GM23248 (cell line): Measurements from ENCODE around the gene PRTN3.

Source experiments
- EZH2 ChIP-seq: fragments of 200-600 bp; sonication (generic); IDR thresholded peaks from 2 replicates; pipeline ENCODE4 v1.6.1; 2018; ENCODE audit warnings: antibody characterized with exemption, mild to moderate bottlenecking; ENCODE audit not compliant: insufficient read depth, poor library complexity, severe bottlenecking
- EZH2phosphoT487 ChIP-seq: fragments of 200-600 bp; sonication (generic); IDR thresholded peaks from 2 replicates; pipeline ENCODE4 v1.6.1; 2018; ENCODE audit warnings: antibody characterized with exemption, moderate library complexity, mild to moderate bottlenecking, low read depth; ENCODE audit not compliant: insufficient read depth

GRCh38 chr19:796692-797527 is 43.9 kb upstream of the PRTN3 start, which contains the start of gene PTBP1:
- TF ChIP-seq EZH2 (no peak), EZH2phosphoT487 (no peak)
